GM04503 (cell line): Measurements from ENCODE around the gene LEUTX.
"Not testable (repeated sequence)": the region's sequence is repeated elsewhere in the genome, so short reads cannot be mapped to it uniquely, and the experiment has no call there.

Experiments used
- DNase-seq: peaks from one replicate; pipeline ENCODE4 v3.0.0-alpha.2; 2012; ENCODE audit warnings: low read depth

LEUTX gene

GRCh38 chr19:39778763-39779162 is at the start of gene LEUTX:
TSS of gene LEUTX (plus strand) at chr19:39778854. CDS start at chr19:39778921, 67 bp downstream.
- no peak for DNase-seq

GRCh38 chr19:39729594-39729993 is 49.1 kb upstream of the LEUTX start:
- DNase-seq = no peak

DNA sequence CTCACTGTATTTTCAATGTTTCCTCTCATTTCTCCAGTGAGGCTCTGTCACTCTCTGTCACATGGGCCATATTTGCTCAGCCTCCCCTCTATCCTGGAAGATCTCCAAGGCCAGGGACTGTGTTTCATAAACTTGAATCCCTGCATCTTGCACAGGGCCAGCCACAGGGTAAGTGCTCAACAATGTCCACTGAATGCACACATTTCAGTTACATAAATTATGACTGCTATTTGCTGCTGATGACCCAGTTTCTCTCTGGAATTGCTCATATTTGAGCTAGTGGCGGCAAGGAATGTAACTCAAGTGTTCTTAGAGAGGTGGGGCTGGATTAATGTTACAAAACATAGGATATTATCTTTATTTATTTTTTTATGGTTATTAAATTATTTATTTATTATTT is 47.0 kb upstream of the LEUTX start:
- no peak for DNase-seq

GRCh38 chr19:39733841-39734240 is 44.8 kb upstream of the LEUTX start:
- no peak for DNase-seq

- DNase-seq = no peak
These were observed 43.0 kb upstream of the LEUTX start for GRCh38 chr19:39735688-39736087.

DNA sequence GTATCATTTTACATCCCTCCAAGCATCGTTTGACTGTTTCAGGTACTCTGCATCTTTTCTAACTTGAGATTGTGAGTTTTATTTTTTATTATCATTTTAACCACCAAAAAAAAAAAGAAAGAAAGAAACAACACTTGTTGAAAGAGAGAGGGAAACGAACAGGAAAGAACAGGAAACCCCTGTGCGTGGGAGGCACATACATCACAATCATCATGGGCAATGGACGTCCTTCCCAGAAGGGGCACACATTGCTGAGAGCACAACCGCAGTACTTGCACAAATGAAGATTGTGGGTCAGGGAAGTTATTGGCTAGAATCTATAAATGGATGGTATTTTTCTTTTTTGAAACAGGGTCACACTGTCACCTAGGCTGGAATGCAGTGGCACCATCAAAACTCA is 42.6 kb upstream of the LEUTX start:
- DNase-seq = no peak

DNA sequence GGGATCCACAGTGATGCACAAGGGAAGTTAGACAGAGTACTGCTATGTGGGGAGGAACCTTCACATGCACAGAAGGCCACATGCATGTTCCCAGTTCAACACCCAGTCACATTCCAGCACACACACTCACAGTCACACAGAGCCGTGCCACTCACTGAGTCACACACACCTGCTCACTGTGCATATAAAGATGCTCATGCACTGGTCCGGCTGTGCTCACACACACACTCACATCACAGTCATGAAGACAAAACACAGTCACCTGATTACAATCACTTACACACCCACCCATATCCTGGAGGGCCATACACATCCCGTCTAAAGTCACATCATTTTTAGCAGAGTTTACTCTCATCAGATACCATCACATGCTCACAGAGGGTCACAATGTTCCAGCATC is 41.3 kb upstream of the LEUTX start:
- DNase-seq = no peak

DNA sequence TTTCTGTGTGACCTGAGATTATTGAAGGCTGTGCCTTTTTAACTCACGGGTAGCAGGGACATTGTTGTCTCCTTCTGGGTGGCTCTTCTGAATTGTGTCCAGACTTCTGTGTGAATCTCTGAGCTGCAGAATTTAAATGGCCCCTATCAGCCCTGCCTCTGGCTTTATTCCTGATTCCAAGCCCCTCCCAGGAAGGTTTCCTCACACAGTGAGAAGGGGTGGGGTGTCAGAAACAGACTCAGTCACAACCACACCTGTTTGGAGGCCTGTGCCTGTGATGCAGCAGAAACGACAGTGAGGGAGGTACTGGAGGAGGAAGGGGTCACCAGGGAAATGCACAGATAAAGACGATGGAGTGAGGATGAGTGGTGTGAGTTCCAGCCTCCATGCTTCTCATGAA is 40.8 kb upstream of the LEUTX start, which contains the start of gene CLC:
TSS of gene CLC (minus strand) at position 139 of the 400 bp plus-strand sequence. CDS start at position 62, 77 bp downstream.
- DNase-seq = no peak

DNA sequence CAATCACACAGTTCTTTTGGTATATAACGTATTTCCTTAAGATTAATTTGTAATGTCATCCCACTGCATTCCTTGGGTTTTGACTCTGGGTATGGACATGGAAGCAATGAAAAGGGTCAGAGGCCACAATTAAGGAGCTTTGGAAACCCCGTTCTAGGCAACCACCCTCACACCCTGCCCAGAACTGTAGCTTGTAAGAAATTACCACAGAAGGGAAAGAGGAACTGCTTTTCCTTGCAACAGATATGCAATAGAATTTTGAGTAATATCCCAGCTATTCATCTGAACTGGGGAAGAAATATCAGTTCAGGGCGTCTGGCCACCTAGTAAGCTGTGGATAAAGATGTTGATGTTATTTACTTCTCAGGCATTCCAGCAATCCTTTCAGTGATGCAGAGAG is 39.8 kb upstream of the LEUTX start:
- DNase-seq = no peak

- DNase-seq = no peak
These were observed 38.3 kb upstream of the LEUTX start for GRCh38 chr19:39740395-39740794.

DNA sequence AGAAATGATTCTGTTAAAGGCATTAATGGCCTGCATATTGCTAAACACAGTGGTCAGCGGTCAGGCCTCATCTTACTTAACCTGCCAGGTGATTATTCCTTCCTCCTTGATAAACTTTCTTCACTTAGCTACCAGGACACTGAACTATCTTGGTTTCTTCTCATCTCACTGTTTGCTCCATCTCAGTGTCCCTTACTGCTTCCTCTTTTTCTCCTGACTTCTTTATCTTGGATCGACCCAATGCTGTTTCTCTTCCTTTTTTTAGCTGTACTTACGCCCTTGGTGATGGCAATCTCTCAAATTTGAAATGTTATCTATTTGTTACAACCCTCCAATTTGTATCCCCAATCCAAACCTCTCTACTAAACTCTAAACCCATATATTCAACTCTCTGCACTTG is 33.0 kb upstream of the LEUTX start:
- DNase-seq = no peak

DNA sequence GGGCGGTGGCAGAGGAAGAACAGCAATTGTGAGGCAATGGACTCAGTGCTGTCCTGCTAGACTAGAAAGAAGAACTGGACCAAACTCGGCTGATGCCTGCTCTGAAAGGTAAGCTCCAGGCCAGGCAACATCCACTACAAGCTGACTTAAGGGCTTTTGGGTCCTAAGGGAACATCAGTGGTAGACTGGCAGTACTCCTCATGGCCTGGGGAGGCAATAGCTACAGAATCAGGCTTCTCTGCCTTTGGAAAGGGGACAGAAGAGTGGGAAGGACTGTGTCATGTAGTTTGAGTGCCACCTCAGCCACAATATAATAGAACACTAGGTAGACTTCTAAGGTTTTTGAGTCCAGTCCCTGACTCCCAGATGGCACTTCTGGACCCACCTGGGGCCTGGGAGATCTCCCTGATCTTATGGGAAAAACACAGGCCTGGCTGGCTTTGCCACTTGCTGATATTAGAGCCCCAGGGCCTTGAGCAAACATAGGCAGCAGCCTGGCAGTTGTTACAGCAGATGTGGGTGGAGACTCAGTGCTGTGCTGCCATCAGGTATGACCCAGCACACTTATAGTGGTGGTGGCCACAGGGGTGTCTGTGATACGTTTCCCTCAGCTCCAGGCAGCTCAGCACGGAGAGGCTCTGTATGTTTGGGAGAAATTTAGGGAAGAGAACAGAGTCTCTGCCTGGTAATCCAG is 31.7 kb upstream of the LEUTX start:
- DNase-seq = no peak

DNA sequence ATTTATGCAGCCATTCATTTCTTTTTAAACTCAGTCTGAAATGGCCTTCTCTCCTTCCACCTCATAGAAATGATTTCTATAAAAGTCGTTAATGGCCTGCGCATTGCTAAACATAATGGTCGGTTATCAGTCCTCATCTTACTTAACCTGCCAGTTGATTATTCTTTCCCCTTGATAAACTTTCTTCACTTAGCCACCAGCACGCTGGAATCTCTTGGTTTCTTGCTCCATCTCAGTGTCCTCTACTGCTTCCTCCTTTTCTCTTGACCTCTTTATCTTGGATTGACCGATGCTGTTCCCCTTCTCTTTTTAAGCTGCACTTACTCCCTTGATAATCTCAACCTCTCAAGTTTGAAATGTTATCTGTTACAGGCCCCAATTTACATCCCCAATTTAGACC is 28.7 kb upstream of the LEUTX start:
- DNase-seq = no peak

- DNase-seq = no peak
These were observed 26.3 kb upstream of the LEUTX start for GRCh38 chr19:39752390-39752789.

GRCh38 chr19:39752795-39753194 is 25.9 kb upstream of the LEUTX start:
- no peak for DNase-seq

DNA sequence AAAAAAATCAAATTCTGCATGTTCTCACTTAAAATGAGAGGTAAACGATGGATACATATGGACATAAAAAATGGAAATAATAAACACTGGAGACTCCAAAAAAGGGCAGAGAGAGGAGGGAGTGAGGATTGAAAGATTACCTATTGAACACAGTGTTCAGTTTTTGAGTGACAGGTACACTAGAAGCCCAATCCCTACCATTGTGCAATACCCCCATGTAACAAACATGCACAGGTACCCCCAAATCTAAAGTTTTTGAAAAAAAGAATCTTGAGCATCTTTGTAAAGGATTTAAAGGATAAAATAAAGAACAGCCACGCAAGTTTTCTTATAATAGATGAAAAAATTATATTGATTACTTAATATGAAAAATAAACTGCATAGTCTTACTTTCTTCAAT is 24.1 kb upstream of the LEUTX start:
- DNase-seq = no peak

DNA sequence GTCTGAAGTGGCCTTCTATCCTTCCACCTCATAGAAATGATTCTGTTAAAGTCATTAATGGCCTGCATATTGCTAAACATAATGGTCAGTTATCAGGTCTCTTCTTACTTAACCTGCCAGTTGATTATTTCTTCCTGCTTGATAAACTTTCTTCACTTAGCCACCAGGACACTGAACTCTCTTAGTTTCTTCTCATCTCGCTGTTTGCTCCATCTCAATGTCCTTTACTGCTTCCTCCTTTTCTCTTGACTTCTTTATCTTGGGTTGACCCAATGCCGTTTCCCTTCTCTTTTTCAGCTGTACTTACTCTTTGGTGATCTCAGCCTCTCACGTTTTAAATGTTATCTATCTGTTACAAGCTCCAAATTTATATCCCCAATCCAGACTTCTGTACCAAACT is 23.7 kb upstream of the LEUTX start:
- no peak for DNase-seq

GRCh38 chr19:39759457-39760184 is 19.0 kb upstream of the LEUTX start:
- no peak for DNase-seq

DNA sequence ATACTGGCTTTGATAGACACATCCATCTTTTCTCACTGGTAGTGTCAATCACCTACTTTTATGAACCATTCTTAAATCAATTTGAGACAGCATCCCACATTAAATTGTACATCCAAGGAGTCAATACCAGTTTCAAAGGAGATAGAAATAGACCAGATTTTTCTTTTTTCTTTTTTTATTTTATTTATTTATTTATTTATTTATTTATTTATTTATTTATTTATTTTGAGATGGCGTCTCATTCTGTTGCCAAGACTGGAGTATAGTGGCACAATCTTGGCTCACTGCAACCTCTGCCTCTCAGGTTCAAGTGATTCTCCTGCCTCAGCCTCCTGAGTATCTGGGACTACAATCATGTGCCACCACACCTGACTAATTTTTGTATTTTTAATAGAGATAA is 16.8 kb upstream of the LEUTX start:
- DNase-seq = not testable (repeated sequence)

GRCh38 chr19:39765091-39766076 is 13.3 kb upstream of the LEUTX start:
- no peak for DNase-seq

DNA sequence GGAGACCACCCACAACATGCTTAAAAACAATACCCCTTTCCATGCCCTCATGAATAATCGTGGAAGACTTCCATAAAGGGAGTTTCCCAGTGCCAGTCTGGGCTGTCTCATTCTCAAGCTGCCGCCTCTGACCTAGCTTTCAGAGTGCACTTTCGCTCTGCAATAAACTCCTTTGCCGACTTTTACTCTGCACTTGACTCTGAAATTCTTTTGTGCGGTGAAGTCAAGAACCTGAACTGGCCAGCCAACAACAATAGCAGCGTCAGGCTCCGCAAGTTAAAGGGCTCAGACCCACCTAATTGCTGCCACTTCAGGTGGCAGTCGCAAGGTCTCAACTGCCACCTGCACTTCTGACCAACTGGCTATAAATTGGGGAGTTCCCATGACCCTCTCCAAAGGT is 10.3 kb upstream of the LEUTX start:
- no peak for DNase-seq

- DNase-seq = no peak
These were observed 9.9 kb upstream of the LEUTX start for GRCh38 chr19:39768786-39769185.

- DNase-seq = no peak
These were observed 2.2 kb downstream of the LEUTX start for GRCh38 chr19:39780894-39781293.
